CD4-positive, alpha-beta T cell treated with Interleukin-21 for 1 hour (primary cell): ENCODE measurements around the gene DNM2.

Experiments
- DNase-seq: peaks from one replicate; pipeline ENCODE4 v3.0.0-alpha.2; 2020

Gene DNM2

DNA sequence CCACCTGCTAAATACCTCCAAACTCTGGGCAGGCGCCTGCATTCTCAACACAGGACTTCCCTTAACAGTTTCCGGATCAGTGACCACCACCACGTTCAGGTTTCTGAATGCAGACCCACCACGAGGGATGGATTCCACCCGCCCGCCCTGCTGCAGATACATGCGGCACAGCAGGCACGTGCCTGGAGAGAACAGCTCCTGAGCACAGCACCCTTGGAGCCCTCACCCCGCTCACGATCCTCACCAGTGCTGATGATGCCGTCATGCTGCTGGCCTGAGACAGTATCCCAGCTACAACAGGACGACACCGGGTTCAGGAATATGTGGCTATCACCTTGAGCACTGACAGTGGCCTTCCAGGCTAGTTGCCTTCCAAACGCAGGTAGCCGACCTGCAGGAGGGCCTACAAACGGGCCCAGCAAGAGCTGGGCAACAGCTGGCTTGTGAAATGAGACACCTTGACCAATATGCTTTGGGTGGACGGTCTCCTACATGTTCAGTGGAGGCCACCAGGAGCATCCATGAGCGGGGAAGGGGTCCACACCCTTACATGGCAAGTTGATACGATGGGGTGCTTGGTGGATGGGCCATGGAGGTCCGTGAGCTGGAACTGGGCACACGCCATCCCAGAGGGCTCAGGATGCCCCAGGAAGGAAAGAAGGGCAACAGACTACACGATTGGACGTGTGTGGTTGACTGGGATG, 26.5 kb upstream of the DNM2 start:
- DNase-seq = no peak

GRCh38 chr19:10691883-10692282, 26.0 kb upstream of the DNM2 start:
- no peak for DNase-seq

- DNase-seq = no peak
Observed at GRCh38 chr19:10692673-10693264, 25.1 kb upstream of the DNM2 start.

DNA sequence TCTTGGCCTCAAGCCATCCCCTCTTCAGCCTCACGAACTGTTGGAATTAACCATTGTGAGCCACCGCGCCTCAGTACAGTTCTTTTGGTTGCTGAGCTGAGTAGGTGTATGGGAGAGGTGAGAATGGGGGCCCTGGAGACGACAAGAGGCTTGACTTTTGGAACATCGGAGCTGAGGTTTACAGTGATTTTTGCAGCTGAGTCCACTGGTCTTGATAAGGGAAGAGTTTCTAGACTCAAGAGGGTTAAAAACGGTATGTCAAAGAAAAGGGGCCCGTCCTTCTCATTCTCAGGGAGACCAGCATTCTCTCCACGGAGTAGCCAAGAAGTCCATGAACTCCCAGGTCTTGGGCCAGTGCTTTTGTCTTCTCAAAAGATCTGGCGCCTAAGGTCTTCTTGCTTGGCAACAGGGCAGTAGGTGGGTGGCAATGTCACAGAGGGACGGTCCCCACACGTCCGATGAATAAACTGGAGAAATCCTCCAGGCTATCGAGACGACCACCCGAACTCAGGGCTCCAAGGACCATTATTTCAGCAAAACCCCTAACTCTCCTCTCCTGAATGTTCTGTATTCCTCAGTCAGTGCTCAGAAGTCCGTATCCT, 23.1 kb upstream of the DNM2 start:
- DNase-seq = no peak

- peak; percentile 91 for DNase-seq
Observed at GRCh38 chr19:10695401-10696398, 22.2 kb upstream of the DNM2 start.

DNA sequence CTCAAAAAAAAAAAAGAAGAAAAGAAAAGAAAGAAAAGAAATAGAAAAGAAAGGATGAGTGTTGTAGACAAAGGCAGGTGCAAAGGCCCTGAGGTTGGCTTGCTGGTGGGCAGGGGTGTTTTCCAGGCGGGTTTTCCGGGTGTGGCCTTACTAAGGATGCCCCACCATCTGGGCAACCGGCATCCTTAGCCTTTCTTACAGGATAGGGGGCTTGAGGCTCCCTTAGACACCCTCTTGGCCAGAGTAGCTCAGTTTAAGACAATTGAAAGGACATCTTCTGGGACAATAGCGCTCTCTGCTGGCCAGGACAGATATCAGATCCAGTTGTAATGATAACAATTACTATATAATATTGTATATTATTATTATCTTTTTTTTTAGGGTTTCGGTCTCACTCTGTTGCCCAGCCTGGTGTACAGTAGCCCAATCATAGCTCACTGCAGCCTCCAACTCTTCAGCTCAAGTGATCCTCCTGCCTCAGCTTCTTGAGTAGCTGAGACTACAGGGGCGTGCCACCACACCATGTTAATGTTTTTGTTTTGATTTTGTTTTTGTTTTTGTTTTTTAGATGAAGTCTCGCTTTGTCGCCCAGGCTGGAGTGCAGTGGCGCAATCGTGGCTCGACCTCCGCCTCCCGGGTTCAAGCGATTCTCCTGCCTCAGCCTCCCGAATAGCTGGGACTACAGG, 18.1 kb upstream of the DNM2 start:
- peak; percentile 77 for DNase-seq

DNA sequence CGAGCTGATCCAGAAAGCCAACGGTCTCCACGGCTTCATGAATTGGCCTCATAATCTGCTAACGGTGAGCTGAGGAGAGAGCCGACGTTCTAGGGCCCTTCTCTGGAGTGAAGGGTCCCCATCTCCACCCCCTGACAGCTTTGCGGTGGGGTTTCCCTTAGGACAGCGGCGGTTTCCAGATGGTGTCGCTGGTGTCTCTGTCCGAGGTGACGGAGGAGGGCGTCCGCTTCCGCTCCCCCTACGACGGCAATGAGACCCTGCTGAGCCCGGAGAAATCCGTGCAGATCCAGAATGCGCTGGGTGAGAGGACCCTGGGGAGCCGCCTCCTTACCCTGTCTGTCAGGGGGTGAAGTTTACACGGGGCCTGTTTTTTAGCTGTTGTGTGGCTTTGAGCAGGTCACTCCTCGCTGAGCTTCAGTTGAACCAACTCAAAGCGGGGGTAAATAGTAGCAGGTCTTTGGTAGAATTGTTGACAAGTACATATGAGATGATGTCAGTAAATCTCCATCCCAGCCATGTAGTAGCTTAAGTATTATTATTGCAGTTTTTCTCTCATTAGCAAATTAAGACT, 15.8 kb upstream of the DNM2 start:
- no peak for DNase-seq

GRCh38 chr19:10706990-10707389, 10.9 kb upstream of the DNM2 start:
- no peak for DNase-seq

DNA sequence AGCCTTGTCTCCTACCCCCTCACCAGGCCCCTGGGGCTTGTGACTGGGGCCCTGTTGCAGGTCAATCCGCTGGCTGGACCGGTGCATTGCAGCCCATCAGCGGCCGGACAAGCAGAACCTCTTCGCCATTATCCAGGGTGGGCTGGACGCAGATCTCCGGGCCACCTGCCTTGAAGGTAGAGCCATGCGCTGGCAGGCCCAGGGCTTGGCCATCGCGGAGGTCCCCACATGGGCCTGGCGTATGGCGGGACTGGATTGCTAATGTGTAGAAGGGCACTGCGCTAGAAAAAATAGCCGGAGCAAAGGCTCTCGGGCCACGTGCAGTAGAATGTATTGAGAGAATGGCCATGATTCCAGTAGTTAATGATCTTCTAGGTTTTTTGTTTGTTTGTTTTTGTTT, 10.4 kb upstream of the DNM2 start:
- DNase-seq = no peak

GRCh38 chr19:10708291-10708690, 9.6 kb upstream of the DNM2 start:
- DNase-seq = no peak

GRCh38 chr19:10712045-10712444, 5.8 kb upstream of the DNM2 start:
- DNase-seq = no peak

GRCh38 chr19:10712754-10713153, 5.1 kb upstream of the DNM2 start:
- no peak for DNase-seq

- no peak for DNase-seq
Observed at GRCh38 chr19:10713317-10713716, 4.6 kb upstream of the DNM2 start.

DNA sequence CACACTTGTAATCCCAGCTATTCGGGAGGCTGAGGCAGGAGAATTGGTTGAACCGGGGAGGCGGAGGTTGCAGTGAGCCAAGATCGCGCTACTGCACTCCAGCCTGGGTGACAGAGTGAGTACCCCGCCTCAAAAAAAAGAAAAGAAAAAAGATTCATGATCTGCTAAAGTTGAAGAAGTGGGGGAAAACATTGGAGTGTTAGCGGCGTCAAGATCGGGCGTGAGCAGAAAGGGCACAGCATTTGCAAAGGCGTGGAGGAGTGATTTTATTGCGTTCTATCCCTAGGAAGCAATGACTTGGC, 874 bp upstream of the DNM2 start:
- no peak for DNase-seq

DNA sequence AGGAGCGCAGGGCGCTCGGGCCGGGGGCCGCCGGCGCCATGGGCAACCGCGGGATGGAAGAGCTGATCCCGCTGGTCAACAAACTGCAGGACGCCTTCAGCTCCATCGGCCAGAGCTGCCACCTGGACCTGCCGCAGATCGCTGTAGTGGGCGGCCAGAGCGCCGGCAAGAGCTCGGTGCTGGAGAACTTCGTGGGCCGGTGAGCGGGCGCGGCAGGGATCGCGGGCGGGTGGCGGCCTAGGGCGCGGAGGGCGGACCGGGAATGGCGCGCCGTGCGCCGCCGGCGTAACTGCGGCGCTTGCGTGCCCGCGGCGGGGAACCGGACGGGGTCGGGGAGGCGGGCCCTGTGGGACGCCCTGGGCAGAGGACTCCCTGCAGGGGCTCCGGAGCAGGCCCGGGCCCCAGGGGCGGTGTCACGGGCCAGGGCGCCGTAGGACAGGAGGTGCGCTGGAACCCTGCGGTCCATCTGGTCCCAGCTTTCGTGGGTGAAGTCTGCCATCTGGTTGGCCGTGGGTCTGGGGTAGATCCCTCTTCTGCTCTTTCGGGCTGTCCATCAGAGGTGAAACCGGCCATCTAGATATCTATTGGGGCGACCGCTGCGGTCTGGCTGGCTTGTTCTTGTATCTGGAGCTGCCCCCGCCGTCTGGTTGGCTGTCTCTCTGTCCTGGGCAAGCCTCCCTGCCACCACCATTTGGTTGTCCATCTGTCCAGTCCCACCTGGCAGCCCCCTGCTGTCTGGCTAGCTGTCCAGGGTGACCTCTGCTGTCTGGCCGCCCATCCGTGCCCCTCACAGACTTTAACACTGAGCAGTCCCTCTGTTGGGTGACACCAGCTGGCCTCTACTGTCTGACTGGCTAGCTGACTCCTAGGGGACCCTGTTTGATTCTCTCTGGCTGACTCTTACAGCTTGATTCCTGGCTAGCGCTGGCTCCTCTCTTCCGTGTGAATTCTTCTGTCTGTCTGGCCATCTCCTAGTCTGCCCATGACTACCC, 622 bp downstream of the DNM2 start:
- peak; percentile 53 for DNase-seq

- DNase-seq = no peak
Observed at GRCh38 chr19:10719466-10719961, 1.6 kb downstream of the DNM2 start.

DNA sequence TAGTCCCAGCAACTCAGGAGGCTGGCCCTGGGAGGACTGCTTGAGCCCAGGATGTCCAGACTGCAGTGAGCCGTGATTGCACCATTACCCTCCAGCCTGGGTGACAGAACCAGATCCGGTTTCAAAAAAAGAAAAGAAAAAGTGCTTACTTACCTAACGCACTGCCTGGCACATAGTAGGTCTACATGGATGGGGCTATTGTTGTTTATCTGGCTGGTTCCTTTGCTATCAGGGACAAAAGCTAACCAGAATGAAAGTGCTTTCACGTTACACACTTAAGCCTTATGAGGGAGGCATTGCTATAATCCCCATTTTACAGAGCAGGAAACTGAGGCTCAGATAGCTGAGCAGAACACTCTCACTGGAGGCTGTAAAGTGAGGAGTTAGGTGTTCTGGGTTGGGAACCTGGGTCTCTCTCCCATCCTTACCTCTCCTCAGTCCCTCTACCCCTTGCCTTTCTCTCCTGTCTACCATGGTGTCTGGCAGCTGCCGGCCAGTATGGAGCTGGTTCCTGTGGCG, 2.8 kb downstream of the DNM2 start:
- no peak for DNase-seq

GRCh38 chr19:10723591-10723990, 5.7 kb downstream of the DNM2 start:
- DNase-seq = no peak

GRCh38 chr19:10724573-10725071, 6.7 kb downstream of the DNM2 start:
- DNase-seq = no peak

- DNase-seq = no peak
Observed at GRCh38 chr19:10725415-10725814, 7.5 kb downstream of the DNM2 start.

- DNase-seq = no peak
Observed at GRCh38 chr19:10726268-10726667, 8.4 kb downstream of the DNM2 start.
